ENCODE measurements around the gene CUL9.
"Not testable (repeated sequence)": the region's sequence is repeated elsewhere in the genome, so short reads cannot be mapped to it uniquely, and the experiment has no call there.

Gene CUL9

DNA sequence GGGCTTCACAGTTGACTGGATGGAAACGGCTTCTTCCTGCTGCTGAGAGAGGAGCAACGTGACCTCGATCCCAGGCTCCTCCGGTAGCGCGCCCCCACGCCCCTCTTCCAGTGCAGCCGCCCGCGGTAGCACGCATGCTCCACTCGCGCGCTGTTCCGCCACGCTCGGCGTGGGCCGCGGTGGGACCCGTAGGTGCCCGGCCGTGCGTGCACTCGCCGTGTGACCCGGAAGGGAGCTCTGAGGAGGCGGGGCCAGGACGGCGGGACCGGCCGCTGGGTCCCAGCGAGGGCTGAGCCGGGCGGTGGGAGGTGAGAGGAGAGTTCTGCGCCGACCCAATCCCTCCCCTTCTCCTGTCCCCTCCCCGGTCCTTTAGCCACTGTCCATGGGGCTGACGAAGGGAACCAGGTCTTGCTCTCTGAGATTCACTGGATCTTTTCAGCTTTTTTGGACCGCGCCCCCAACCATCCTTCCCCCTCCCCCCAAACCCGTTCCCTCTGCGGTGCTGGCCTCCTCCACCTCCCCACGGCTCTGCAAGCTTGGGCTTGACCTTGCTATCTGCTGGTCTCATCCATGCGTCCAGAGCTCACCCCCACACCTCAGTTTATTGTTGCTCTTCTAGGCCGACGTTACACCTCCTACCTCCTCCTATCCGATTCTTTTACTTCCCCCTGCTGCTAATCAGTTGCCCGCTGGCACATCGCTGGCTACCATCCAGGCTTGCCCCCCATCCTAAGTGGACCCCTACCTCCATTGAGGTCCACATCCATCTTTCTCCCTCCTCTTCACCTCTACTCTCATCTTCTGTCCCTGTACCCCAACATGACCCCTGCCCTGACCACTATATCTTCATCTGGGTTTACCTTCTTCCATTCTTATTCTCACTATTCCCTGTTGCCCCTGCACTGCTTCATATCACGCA lies at the start of gene CUL9:
Gene CUL9, plus strand, starts transcription at position 255 of the 919 bp plus-strand sequence. CDS start 2,115 bp downstream, outside the sequence.
- TF ChIP-seq, protein P1, sequence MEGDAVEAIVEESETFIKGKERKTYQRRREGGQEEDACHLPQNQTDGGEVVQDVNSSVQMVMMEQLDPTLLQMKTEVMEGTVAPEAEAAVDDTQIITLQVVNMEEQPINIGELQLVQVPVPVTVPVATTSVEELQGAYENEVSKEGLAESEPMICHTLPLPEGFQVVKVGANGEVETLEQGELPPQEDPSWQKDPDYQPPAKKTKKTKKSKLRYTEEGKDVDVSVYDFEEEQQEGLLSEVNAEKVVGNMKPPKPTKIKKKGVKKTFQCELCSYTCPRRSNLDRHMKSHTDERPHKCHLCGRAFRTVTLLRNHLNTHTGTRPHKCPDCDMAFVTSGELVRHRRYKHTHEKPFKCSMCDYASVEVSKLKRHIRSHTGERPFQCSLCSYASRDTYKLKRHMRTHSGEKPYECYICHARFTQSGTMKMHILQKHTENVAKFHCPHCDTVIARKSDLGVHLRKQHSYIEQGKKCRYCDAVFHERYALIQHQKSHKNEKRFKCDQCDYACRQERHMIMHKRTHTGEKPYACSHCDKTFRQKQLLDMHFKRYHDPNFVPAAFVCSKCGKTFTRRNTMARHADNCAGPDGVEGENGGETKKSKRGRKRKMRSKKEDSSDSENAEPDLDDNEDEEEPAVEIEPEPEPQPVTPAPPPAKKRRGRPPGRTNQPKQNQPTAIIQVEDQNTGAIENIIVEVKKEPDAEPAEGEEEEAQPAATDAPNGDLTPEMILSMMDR (IDR thresholded peaks at IDR 0.05), result peak; percentile 2
- peak within 1 kb of the TSS; percentile 79 for H3K27ac ChIP-seq
- H3K4me1 ChIP-seq (ENCODE audit: control insufficient read depth in 1 of 2, insufficient read depth in 1 of 2, low read depth in 1 of 2, low read length in 1 of 2), result peaks cover 20 to 24% of the 10 kb centered on the region in 2 experiments
- no peaks in the 10 kb centered on the region for H3K27me3 ChIP-seq
- H3K9me3 ChIP-seq, result no peaks in the 10 kb centered on the region
- peak within 1 kb of the TSS; percentile 69 for H3K4me3 ChIP-seq (ENCODE audit: low read depth in 1 of 2, low read length in 1 of 2)
- H3K36me3 ChIP-seq, result peaks cover 49% of the 10 kb centered on the region

GRCh38 chr6:43138267-43138666 lies 43.7 kb upstream of the CUL9 start:
- Histone ChIP-seq H3K9me3 (no peaks in the 10 kb centered on the region), H3K36me3 (no peaks in the 10 kb centered on the region), H3K4me1 (ENCODE audit: control insufficient read depth in 1 of 2, insufficient read depth in 1 of 2, low read depth in 1 of 2, low read length in 1 of 2) (peaks cover 0 to 1% of the 10 kb centered on the region in 2 experiments), H3K4me3 (ENCODE audit: low read depth in 1 of 2, low read length in 1 of 2) (no peak overlapping the region), H3K27ac (no peak overlapping the region), H3K27me3 (no peaks in the 10 kb centered on the region)
- TF ChIP-seq, protein P1 (IDR thresholded peaks at IDR 0.05), result no peak

GRCh38 chr6:43139973-43140372 lies 42.0 kb upstream of the CUL9 start:
- not testable (repeated sequence) for H3K4me3 ChIP-seq (ENCODE audit: low read depth in 1 of 2, low read length in 1 of 2); H3K36me3 ChIP-seq; H3K9me3 ChIP-seq; H3K27me3 ChIP-seq; H3K4me1 ChIP-seq (ENCODE audit: control insufficient read depth in 1 of 2, insufficient read depth in 1 of 2, low read depth in 1 of 2, low read length in 1 of 2); H3K27ac ChIP-seq

GRCh38 chr6:43141644-43142043 lies 40.4 kb upstream of the CUL9 start:
- no peak overlapping the region for H3K27ac ChIP-seq
- H3K27me3 ChIP-seq, result no peaks in the 10 kb centered on the region
- TF ChIP-seq, protein P1 (IDR thresholded peaks at IDR 0.05), result no peak
- peaks cover 0 to 5% of the 10 kb centered on the region in 2 experiments for H3K4me1 ChIP-seq (ENCODE audit: control insufficient read depth in 1 of 2, insufficient read depth in 1 of 2, low read depth in 1 of 2, low read length in 1 of 2)
- no peaks in the 10 kb centered on the region for H3K9me3 ChIP-seq
- no peaks in the 10 kb centered on the region for H3K36me3 ChIP-seq
- H3K4me3 ChIP-seq (ENCODE audit: low read depth in 1 of 2, low read length in 1 of 2), result no peak overlapping the region

- H3K9me3 ChIP-seq, result no peaks in the 10 kb centered on the region
- TF ChIP-seq, protein P1 (IDR thresholded peaks at IDR 0.05), result no peak
- H3K27me3 ChIP-seq, result no peaks in the 10 kb centered on the region
- no peak overlapping the region for H3K27ac ChIP-seq
- no peak overlapping the region for H3K4me3 ChIP-seq (ENCODE audit: low read depth in 1 of 2, low read length in 1 of 2)
- no peaks in the 10 kb centered on the region for H3K36me3 ChIP-seq
- peaks cover 0 to 5% of the 10 kb centered on the region in 2 experiments for H3K4me1 ChIP-seq (ENCODE audit: control insufficient read depth in 1 of 2, insufficient read depth in 1 of 2, low read depth in 1 of 2, low read length in 1 of 2)
Measured at GRCh38 chr6:43142101-43142500, 39.9 kb upstream of the CUL9 start.
